ENCODE measurements around the gene CAMK1D.

The CAMK1D gene

GRCh38 chr10:12774204-12774894, 425.0 kb downstream of the CAMK1D start:
- DNase-seq = no peak

- DNase-seq = no peak
Observed at GRCh38 chr10:12777840-12778585, 428.7 kb downstream of the CAMK1D start.

GRCh38 chr10:12780634-12781601, 431.6 kb downstream of the CAMK1D start:
- DNase-seq = no peak

- no peak for DNase-seq
Observed at GRCh38 chr10:12781976-12782375, 432.6 kb downstream of the CAMK1D start.

GRCh38 chr10:12782537-12782936, 433.2 kb downstream of the CAMK1D start:
- DNase-seq = no peak

- no peak for DNase-seq
Observed at GRCh38 chr10:12783293-12783692, 433.9 kb downstream of the CAMK1D start.

GRCh38 chr10:12784646-12785045, 435.3 kb downstream of the CAMK1D start:
- no peak for DNase-seq

GRCh38 chr10:12785415-12785831, 436.1 kb downstream of the CAMK1D start:
- no peak for DNase-seq

GRCh38 chr10:12787297-12787696, 437.9 kb downstream of the CAMK1D start:
- DNase-seq = no peak

GRCh38 chr10:12788277-12788676, 438.9 kb downstream of the CAMK1D start:
- no peak for DNase-seq

- no peak for DNase-seq
Observed at GRCh38 chr10:12790270-12790669, 440.9 kb downstream of the CAMK1D start.

GRCh38 chr10:12791728-12792127, 442.4 kb downstream of the CAMK1D start:
- DNase-seq = no peak

- no peak for DNase-seq
Observed at GRCh38 chr10:12792889-12793556, 443.7 kb downstream of the CAMK1D start.

GRCh38 chr10:12795315-12796110, 446.2 kb downstream of the CAMK1D start:
- DNase-seq = no peak

GRCh38 chr10:12796401-12797160, 447.2 kb downstream of the CAMK1D start:
- no peak for DNase-seq

GRCh38 chr10:12797471-12798262, 448.3 kb downstream of the CAMK1D start:
- DNase-seq = no peak

GRCh38 chr10:12799144-12799543, 449.8 kb downstream of the CAMK1D start:
- DNase-seq = no peak

GRCh38 chr10:12799714-12800113, 450.4 kb downstream of the CAMK1D start:
- DNase-seq = no peak

GRCh38 chr10:12800302-12800701, 451.0 kb downstream of the CAMK1D start:
- DNase-seq = no peak

Data from NCI-H1930 (cell line).